Mesenchymal stem cell (in vitro differentiated cells and primary cell): ENCODE data around the gene AKAP17A.

Experiments
- DNase-seq: peaks from one replicate; pipeline ENCODE4 v3.0.0-alpha.2; 2013
- H2AFZ ChIP-seq: one replicate; pipeline ENCODE4 v1.6.1; 2013; ENCODE audit warnings: low read depth, mild to moderate bottlenecking, control low read depth, inconsistent platforms, low read length, moderate library complexity
- H2AK5ac ChIP-seq: 2 replicates; pipeline ENCODE4 v1.6.1; 2013; ENCODE audit warnings: low read length, moderate library complexity, mild to moderate bottlenecking, inconsistent platforms; ENCODE audit not compliant: severe bottlenecking
- H2BK120ac ChIP-seq: one replicate; pipeline ENCODE4 v1.6.1; 2013; ENCODE audit warnings: low read depth, mild to moderate bottlenecking, inconsistent platforms, low read length, moderate library complexity
- H2BK12ac ChIP-seq, 2 experiments: one replicate each; pipeline ENCODE4 v1.6.1; 2013; ENCODE audit warnings: inconsistent platforms in 2 of 2, low read length in 2 of 2, mild to moderate bottlenecking in 2 of 2, moderate library complexity in 2 of 2, control low read depth in 1 of 2
- H2BK15ac ChIP-seq: one replicate; pipeline ENCODE4 v1.6.1; 2013; ENCODE audit warnings: mild to moderate bottlenecking, low read depth, inconsistent platforms; ENCODE audit not compliant: poor library complexity, severe bottlenecking
- H2BK5ac ChIP-seq: 2 replicates; pipeline ENCODE4 v1.6.1; 2013; ENCODE audit warnings: low read depth, mild to moderate bottlenecking, low read length, control low read depth, inconsistent platforms; ENCODE audit not compliant: poor library complexity, severe bottlenecking
- H3K14ac ChIP-seq, 2 experiments: one replicate each; pipeline ENCODE4 v1.6.1; 2013; ENCODE audit warnings: inconsistent platforms in 2 of 2, low read length in 2 of 2, control low read depth in 1 of 2, mild to moderate bottlenecking in 1 of 2, moderate library complexity in 1 of 2
- H3K18ac ChIP-seq, 2 experiments: one replicate each; pipeline ENCODE4 v1.6.1; 2013; ENCODE audit warnings: inconsistent platforms in 2 of 2, low read length in 2 of 2, control low read depth in 1 of 2, low read depth in 1 of 2, mild to moderate bottlenecking in 1 of 2
- H3K23ac ChIP-seq, 2 experiments: one replicate each; pipeline ENCODE4 v1.6.1; 2013; ENCODE audit warnings: inconsistent platforms in 2 of 2, low read length in 2 of 2, mild to moderate bottlenecking in 2 of 2, moderate library complexity in 2 of 2, control low read depth in 1 of 2
- H3K27ac ChIP-seq: 2 replicates; pipeline ENCODE4 v1.5.1; 2013; ENCODE audit warnings: mild to moderate bottlenecking, moderate library complexity, low read length, control low read depth, inconsistent platforms; ENCODE audit not compliant: poor library complexity, severe bottlenecking
- H3K27me3 ChIP-seq, 2 experiments: 2 replicates each; pipeline versions ENCODE4 v1.6.1 to v1.7.0; 2013; ENCODE audit warnings: low read length in 2 of 2, mild to moderate bottlenecking in 2 of 2, moderate library complexity in 2 of 2, control low read depth in 1 of 2, inconsistent platforms in 1 of 2; ENCODE audit not compliant: control insufficient read depth in 1 of 2, insufficient read depth in 1 of 2
- H3K36me3 ChIP-seq, 2 experiments: 2 replicates each; pipeline versions ENCODE4 v1.6.1 to v1.7.0; 2013; ENCODE audit warnings: low read length in 2 of 2, control low read depth in 1 of 2, inconsistent platforms in 1 of 2, low read depth in 1 of 2, mild to moderate bottlenecking in 1 of 2; ENCODE audit not compliant: insufficient read depth in 2 of 2, control insufficient read depth in 1 of 2
- H3K4ac ChIP-seq, 2 experiments: one replicate each; pipeline ENCODE4 v1.6.1; 2013; ENCODE audit warnings: inconsistent platforms in 2 of 2, low read length in 2 of 2, mild to moderate bottlenecking in 2 of 2, moderate library complexity in 2 of 2, control low read depth in 1 of 2, low read depth in 1 of 2
- H3K4me1 ChIP-seq: 2 replicates; pipeline ENCODE4 v1.6.1; 2013; ENCODE audit warnings: low read depth, low read length, control low read depth; ENCODE audit not compliant: control insufficient read depth, insufficient read depth
- H3K4me2 ChIP-seq: 2 replicates; pipeline ENCODE4 v1.6.1; 2013; ENCODE audit warnings: low read length, mild to moderate bottlenecking, inconsistent platforms; ENCODE audit not compliant: poor library complexity, severe bottlenecking
- H3K4me3 ChIP-seq, 2 experiments: 2 replicates each; pipeline versions ENCODE4 v1.5.1 to v1.7.0; 2013; ENCODE audit warnings: low read length in 2 of 2, mild to moderate bottlenecking in 2 of 2, control low read depth in 1 of 2, low read depth in 1 of 2; ENCODE audit not compliant: insufficient read depth in 1 of 2
- H3K79me1 ChIP-seq: replicated peaks from 2 replicates; pipeline ENCODE4 v1.6.1; 2013; ENCODE audit warnings: mild to moderate bottlenecking, control low read depth, low read length, inconsistent platforms; ENCODE audit not compliant: poor library complexity, severe bottlenecking
- H3K9ac ChIP-seq: 2 replicates; pipeline ENCODE4 v1.7.0; 2013; ENCODE audit warnings: mild to moderate bottlenecking, low read length, moderate library complexity
- H3K9me3 ChIP-seq: 2 replicates; pipeline ENCODE4 v1.7.0; 2013; ENCODE audit warnings: mild to moderate bottlenecking, low read length; ENCODE audit not compliant: control insufficient read depth
- H4K8ac ChIP-seq: one replicate; pipeline ENCODE4 v1.6.1; 2013; ENCODE audit warnings: inconsistent platforms, mild to moderate bottlenecking, low read length, moderate library complexity
- H4K91ac ChIP-seq: one replicate; pipeline ENCODE4 v1.6.1; 2013; ENCODE audit warnings: mild to moderate bottlenecking, low read length, inconsistent platforms
- WGBS: methylation state at CpG from one replicate; pipeline ENCODE4 v1.1.7; 2013; ENCODE audit warnings: mixed read lengths; 5-methylcytosine and 5-hydroxymethylcytosine counted together

Gene AKAP17A

GRCh38 chrX:1593286-1594271 lies 2.2 kb downstream of the AKAP17A start:
- no peak overlapping the region for H3K4ac ChIP-seq
- H2AK5ac ChIP-seq: no peak overlapping the region
- H4K8ac ChIP-seq: no peak overlapping the region
- peak overlapping the region; percentile 94 for H3K9ac ChIP-seq
- H3K36me3 ChIP-seq: peaks cover 50 to 55% of the 10 kb centered on the region in 2 experiments
- no peak overlapping the region for H3K14ac ChIP-seq
- no peak overlapping the region for H4K91ac ChIP-seq
- H3K23ac ChIP-seq: no peak overlapping the region
- DNase-seq: no peak
- no peaks in the 10 kb centered on the region for H3K9me3 ChIP-seq
- H3K27me3 ChIP-seq: no peaks in the 10 kb centered on the region
- peak overlapping the region in 1 of 2 experiments; percentile 92 for H3K4me3 ChIP-seq
- no peak overlapping the region for H3K18ac ChIP-seq
- no peak overlapping the region for H2BK15ac ChIP-seq
- no peak overlapping the region for H2AFZ ChIP-seq
- H3K79me1 ChIP-seq: peaks cover 18% of the 10 kb centered on the region
- no peak overlapping the region for H2BK5ac ChIP-seq
- peak overlapping the region; percentile 81 for H3K4me2 ChIP-seq
- no peak overlapping the region for H2BK120ac ChIP-seq
- H2BK12ac ChIP-seq: no peak overlapping the region
- H3K27ac ChIP-seq: no peak overlapping the region
- H3K4me1 ChIP-seq: peaks cover 15% of the 10 kb centered on the region
- 95% methylated on average over 60 of the region's 60 CpGs for whole genome bisulfite sequencing

DNA sequence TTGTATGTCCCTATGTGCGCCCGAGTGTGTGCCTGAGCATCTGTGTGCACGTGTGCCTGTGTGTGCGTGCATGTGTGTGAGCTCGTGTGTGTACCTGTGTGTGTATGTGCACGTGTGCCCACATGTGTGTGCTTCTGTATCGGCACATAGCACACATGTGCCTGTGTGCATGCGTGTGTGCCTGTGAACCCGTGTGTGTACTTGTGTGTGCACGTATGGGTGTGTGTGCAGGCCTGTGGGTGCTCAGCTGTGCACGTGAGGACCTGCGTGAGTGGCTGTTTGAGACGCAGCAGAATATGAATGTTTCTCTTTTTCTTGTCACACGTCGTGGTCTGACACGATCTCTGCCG lies 4.3 kb downstream of the AKAP17A start:
- Histone ChIP-seq H3K9ac (no peak overlapping the region), H4K91ac (no peak overlapping the region)
- 95% methylated on average over 13 of the region's 17 CpGs for WGBS

GRCh38 chrX:1596676-1597344 lies 5.4 kb downstream of the AKAP17A start:
- Histone ChIP-seq H3K9me3 (no peaks in the 10 kb centered on the region), H3K4me2 (no peak overlapping the region), H3K9ac (no peak overlapping the region), H3K18ac (no peak overlapping the region), H3K14ac (no peak overlapping the region), H2BK12ac (no peak overlapping the region), H3K27me3 (no peaks in the 10 kb centered on the region), H4K8ac (no peak overlapping the region), H3K4me3 (no peak overlapping the region), H3K4me1 (peaks cover 15% of the 10 kb centered on the region), H2AFZ (no peak overlapping the region), H3K36me3 (peaks cover 83 to 87% of the 10 kb centered on the region in 2 experiments), H2BK15ac (no peak overlapping the region), H3K4ac (no peak overlapping the region), H2BK5ac (no peak overlapping the region), H2AK5ac (no peak overlapping the region), H3K27ac (no peak overlapping the region), H3K23ac (no peak overlapping the region), H3K79me1 (peaks cover 48% of the 10 kb centered on the region), H2BK120ac (no peak overlapping the region), H4K91ac (no peak overlapping the region)
- no peak for DNase-seq
- WGBS: 90% methylated on average over 30 of the region's 30 CpGs

More for the DNA sequence above, 4.3 kb downstream of the AKAP17A start:
- DNase-seq: no peak
- H2BK120ac ChIP-seq: no peak overlapping the region
- no peak overlapping the region for H3K4me3 ChIP-seq
- H3K79me1 ChIP-seq: peaks cover 37% of the 10 kb centered on the region
- H2BK15ac ChIP-seq: no peak overlapping the region
- no peaks in the 10 kb centered on the region for H3K27me3 ChIP-seq
- no peak overlapping the region for H3K27ac ChIP-seq
- H4K8ac ChIP-seq: peak overlapping the region; percentile 2
- no peak overlapping the region for H2BK12ac ChIP-seq
- no peak overlapping the region for H2AK5ac ChIP-seq
- H3K18ac ChIP-seq: no peak overlapping the region
- H3K36me3 ChIP-seq: peaks cover 71 to 76% of the 10 kb centered on the region in 2 experiments
- H2BK5ac ChIP-seq: no peak overlapping the region
- H3K14ac ChIP-seq: no peak overlapping the region
- H3K23ac ChIP-seq: no peak overlapping the region
- no peak overlapping the region for H2AFZ ChIP-seq
- H3K9me3 ChIP-seq: no peaks in the 10 kb centered on the region
- H3K4me1 ChIP-seq: peaks cover 15% of the 10 kb centered on the region
- no peak overlapping the region for H3K4me2 ChIP-seq
- no peak overlapping the region for H3K4ac ChIP-seq

- H3K27me3 ChIP-seq: no peaks in the 10 kb centered on the region
- H2BK5ac ChIP-seq: no peak overlapping the region
- no peak overlapping the region for H2AFZ ChIP-seq
- no peak overlapping the region for H2BK120ac ChIP-seq
- H2BK12ac ChIP-seq: no peak overlapping the region
- no peak overlapping the region for H3K14ac ChIP-seq
- no peak overlapping the region for H3K9ac ChIP-seq
- no peak overlapping the region for H2AK5ac ChIP-seq
- no peak overlapping the region for H4K91ac ChIP-seq
- H3K4ac ChIP-seq: no peak overlapping the region
- peaks cover 88 to 89% of the 10 kb centered on the region in 2 experiments for H3K36me3 ChIP-seq
- H2BK15ac ChIP-seq: no peak overlapping the region
- H3K4me2 ChIP-seq: no peak overlapping the region
- H3K4me3 ChIP-seq: peak overlapping the region in 1 of 2 experiments; percentile 14
- H3K79me1 ChIP-seq: peaks cover 49% of the 10 kb centered on the region
- H3K18ac ChIP-seq: no peak overlapping the region
- H3K9me3 ChIP-seq: peaks cover 5% of the 10 kb centered on the region
- H3K4me1 ChIP-seq: peaks cover 15% of the 10 kb centered on the region
- 96% methylated on average over 25 of the region's 25 CpGs for WGBS
- no peak for DNase-seq
- H3K27ac ChIP-seq: no peak overlapping the region
- H3K23ac ChIP-seq: no peak overlapping the region
- H4K8ac ChIP-seq: no peak overlapping the region
Observed at GRCh38 chrX:1597345-1598020, 6.1 kb downstream of the AKAP17A start.
